SK-N-MC (cell line): ENCODE measurements around the gene IGFBP3.

ENCODE experiments used
- EZH2 ChIP-seq: fragments of 200-600 bp; sonication (generic); IDR thresholded peaks from one replicate; pipeline ENCODE4 v1.6.1; 2017; ENCODE audit warnings: antibody characterized with exemption
- FOXP2 ChIP-seq: optimal IDR thresholded peaks from 2 replicates; pipeline ENCODE3; 2011; ENCODE audit warnings: mild to moderate bottlenecking, moderate library complexity; ENCODE audit not compliant: insufficient read depth; ENCODE audit errors: extremely low read length, control extremely low read depth
- POLR2AphosphoS5 ChIP-seq: IDR thresholded peaks from 2 replicates; pipeline ENCODE4 v1.6.1; 2012; ENCODE audit warnings: mild to moderate bottlenecking, low read depth, low read length, borderline replicate concordance

DNA sequence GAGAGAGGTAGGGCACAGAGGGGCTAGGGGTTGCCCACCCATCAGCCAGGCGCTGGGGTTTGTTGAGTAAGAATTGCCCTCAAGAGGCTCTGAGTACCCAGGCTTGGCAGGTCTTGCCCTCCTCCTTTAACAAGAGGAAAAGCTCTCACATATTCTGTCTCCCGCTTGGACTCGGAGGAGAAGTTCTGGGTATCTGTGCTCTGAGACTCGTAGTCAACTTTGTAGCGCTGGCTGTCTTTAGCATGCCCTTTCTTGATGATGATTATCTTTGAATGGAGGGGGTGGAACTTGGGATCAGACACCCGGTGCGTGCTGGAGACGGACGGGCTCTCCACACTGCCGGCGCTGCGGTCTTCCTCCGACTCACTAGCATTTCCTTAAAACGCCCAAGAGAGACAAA lies 4.0 kb downstream of the IGFBP3 start:
- TF ChIP-seq EZH2 (no peak), POLR2AphosphoS5 (no peak), FOXP2 (no peak)
